ENCODE results near the gene NF1. TPM values are rescaled to one million over a fixed set of nuclear protein-coding genes. Genes with fewer than 3 reads are reported as not detected.

Gene NF1
- total RNA-seq, 4 donors from 2014 or later: 61.4 to 81.2 (median 66.6) TPM

DNA sequence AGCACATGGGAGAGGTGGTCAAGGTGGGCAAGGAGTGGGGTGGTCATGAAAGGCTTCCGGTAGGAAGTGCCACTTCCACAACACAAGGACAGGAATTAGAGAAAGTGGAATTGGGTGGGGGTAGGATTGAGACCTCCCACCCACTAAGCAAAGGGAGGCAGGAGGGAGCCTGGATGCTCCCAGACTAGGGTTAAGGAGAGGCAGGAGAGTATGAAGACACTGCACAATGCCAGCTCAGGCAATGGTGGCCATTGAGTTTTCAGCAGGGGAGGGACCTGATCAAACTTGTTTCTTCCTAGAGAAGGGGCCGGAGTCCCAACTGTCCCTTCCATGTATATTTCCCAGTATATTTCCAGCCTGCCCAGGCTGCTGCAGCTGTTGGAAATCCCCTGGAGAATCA, 293.6 kb downstream of the NF1 start:
- TF ChIP-seq, protein P1, sequence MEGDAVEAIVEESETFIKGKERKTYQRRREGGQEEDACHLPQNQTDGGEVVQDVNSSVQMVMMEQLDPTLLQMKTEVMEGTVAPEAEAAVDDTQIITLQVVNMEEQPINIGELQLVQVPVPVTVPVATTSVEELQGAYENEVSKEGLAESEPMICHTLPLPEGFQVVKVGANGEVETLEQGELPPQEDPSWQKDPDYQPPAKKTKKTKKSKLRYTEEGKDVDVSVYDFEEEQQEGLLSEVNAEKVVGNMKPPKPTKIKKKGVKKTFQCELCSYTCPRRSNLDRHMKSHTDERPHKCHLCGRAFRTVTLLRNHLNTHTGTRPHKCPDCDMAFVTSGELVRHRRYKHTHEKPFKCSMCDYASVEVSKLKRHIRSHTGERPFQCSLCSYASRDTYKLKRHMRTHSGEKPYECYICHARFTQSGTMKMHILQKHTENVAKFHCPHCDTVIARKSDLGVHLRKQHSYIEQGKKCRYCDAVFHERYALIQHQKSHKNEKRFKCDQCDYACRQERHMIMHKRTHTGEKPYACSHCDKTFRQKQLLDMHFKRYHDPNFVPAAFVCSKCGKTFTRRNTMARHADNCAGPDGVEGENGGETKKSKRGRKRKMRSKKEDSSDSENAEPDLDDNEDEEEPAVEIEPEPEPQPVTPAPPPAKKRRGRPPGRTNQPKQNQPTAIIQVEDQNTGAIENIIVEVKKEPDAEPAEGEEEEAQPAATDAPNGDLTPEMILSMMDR (IDR thresholded peaks at IDR 0.05; ENCODE audit: low read depth): no peak

DNA sequence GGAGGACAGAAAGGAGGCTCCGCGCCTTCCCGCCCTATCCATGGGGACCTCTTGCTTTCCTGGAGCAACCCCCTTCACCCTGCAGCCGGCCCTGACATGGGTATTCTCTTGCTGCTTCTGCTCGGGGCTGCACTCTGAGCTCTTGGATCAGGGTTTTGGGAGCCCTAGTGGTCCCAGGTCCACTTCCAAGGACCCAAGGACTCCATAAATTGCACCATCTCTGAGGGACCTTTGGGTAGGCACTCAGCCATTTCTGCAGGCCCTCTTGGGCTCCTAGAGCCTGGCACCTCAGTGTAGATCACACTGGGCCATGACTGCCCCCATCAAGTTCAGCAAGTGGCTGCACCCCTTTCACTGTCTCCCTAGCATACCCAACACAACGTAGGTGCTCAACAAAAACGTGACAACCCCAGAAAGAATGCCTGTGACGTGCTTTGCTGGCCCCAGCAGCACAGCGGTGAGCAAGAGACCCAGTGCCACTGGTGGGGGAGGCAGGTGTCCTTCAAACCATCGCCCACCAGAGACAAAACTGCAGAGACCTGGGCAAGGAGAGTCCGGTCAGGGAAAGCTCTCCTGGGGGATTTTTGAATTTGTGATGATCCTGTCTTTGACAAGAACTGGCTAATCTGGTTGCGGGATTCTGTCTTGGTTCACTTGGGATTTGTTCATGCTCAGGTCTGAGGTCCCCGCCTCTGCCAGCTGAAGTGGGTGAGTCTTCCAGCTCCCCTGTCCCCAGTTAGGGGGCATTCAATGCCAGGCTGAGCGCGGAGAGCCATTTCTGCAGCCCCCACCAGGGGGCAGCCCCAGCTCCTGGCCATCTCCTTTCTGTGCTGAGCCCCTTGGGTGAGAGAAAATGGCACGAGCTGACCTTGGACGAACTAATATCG, 294.2 kb downstream of the NF1 start:
- TF ChIP-seq, protein P1 (IDR thresholded peaks at IDR 0.05; ENCODE audit: low read depth): no peak

- TF ChIP-seq, protein P1 (IDR thresholded peaks at IDR 0.05; ENCODE audit: low read depth): no peak
Observed at GRCh38 chr17:31389657-31390381, 295.0 kb downstream of the NF1 start.

DNA sequence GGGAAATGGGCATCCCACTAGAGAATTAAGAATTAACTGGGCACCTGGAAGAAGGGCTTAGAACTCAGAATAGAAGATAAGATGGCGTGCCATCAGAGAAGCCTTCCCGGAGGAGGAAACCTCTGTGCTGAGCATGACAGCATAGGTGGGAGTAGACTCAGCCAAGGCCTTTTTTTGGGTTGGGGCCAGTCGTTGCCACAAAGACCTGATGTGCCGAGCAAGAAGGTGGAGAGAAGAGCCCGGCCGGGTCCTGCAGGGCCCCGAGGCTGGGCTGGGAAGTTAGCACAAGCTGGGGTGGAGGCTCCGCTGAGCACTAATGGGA, 295.6 kb downstream of the NF1 start:
- TF ChIP-seq, protein P1 (IDR thresholded peaks at IDR 0.05; ENCODE audit: low read depth): no peak

DNA sequence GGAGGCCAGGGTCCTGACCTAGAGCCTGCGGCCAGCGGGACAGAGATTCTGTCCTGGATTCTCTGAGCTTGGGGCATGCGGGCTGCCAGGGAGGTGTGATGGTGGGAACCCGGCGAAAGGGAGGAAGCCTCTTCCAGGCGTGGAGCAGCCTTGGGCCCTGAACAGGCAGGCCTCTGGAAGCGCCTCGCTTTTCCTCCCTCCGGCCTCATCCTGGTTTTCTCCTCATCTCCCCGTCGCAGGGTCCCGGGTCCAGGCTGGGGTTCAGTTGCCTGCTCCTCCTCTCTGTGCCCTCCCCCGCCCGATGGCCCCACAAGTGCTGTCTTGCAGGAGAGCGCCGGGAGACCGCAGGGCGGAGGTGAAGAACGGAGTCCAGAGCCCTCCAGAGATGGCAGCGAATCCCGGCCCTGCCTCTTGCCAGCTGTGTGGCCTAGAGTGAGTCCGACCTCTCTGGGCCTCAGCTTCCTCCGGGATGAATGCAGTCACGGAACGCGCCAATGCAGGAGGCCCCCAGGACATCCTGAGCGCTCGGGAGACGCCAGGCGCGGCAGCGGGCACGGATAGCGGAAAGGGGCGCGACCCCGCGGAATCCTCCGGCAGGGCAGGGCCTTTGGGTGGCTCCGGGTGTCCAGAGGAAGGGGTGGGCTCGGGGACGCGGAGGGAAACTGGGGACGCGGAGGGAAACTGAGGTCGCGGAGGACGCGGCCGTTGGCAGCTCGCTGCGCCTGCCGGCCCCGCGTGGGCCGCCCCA, 296.1 kb downstream of the NF1 start:
- TF ChIP-seq, protein P1 (IDR thresholded peaks at IDR 0.05; ENCODE audit: low read depth): no peak

DNA sequence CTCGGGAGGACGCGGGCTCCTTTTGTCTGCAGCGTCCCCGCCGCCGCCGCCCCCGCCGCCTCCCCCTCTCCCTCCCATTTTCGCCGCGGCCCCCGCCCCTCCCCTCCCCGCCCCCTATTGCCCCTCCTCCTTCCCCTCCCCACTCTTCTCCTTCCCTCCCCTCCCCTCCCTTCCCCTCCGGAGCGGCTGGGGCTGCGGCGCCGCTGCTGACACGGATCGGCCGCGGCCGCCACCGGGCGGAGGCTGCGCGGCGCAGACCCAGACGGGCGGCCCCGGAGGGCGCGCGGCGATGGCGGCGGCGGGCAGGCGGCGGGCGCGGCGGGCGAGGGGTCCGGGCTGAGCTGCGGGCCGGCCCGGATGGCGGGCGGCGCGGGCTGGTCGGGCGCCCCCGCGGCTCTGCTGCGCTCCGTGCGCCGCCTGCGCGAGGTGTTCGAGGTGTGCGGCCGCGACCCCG, 296.7 kb downstream of the NF1 start, which contains the start of gene RAB11FIP4:
Gene RAB11FIP4 (plus strand): TSS at position 180 of the 454 bp plus-strand sequence. CDS start 178 bp downstream, at position 358.
- TF ChIP-seq, protein P1 (IDR thresholded peaks at IDR 0.05; ENCODE audit: low read depth): no peak

Measured in subcutaneous adipose tissue (tissue), 4 donors.